ENCODE results near the gene POLDIP2.

- no peak for TF ChIP-seq CTCF (IDR thresholded peaks at IDR 0.05)
- no peak for TF ChIP-seq ZFX (IDR thresholded peaks at IDR 0.05; ENCODE audit: borderline replicate concordance)
Observed at GRCh38 chr17:28372945-28373274, 15.6 kb upstream of the POLDIP2 start.

Measured in 22Rv1 (cell line).